NT2/D1 (cell line): Measurements from ENCODE around the gene TALDO1.

Experiments
- DNase-seq: peaks from one replicate; pipeline ENCODE4 v3.0.0-alpha.2; 2011; ENCODE audit warnings: low read depth, low spot score
- H3K27me3 ChIP-seq: 2 replicates; pipeline ENCODE4 v1.6.0; 2011; ENCODE audit warnings: mild to moderate bottlenecking; ENCODE audit not compliant: insufficient read length, insufficient read depth
- H3K36me3 ChIP-seq: 2 replicates; pipeline ENCODE4 v1.6.1; 2011; ENCODE audit warnings: mild to moderate bottlenecking, low read length, mixed read lengths; ENCODE audit not compliant: insufficient read depth, insufficient read length
- H3K4me1 ChIP-seq: 2 replicates; pipeline ENCODE4 v1.5.1; 2011; ENCODE audit not compliant: insufficient read depth, insufficient read length
- H3K4me3 ChIP-seq: 2 replicates; pipeline ENCODE4 v1.5.1; 2011; ENCODE audit warnings: low read depth; ENCODE audit not compliant: insufficient read length
- H3K9ac ChIP-seq: 2 replicates; pipeline ENCODE4 v1.6.0; 2011; ENCODE audit warnings: low read depth; ENCODE audit not compliant: insufficient read length
- H3K9me3 ChIP-seq: 2 replicates; pipeline ENCODE4 v1.5.1; 2011; ENCODE audit warnings: mild to moderate bottlenecking, low read length; ENCODE audit not compliant: insufficient read depth
- SUZ12 ChIP-seq: IDR thresholded peaks from 2 replicates; pipeline ENCODE4 v1.6.1; 2011; ENCODE audit not compliant: insufficient read length, insufficient read depth; ENCODE audit errors: extremely low read depth
- YY1 ChIP-seq: IDR thresholded peaks from 2 replicates; pipeline ENCODE4 v1.6.1; 2011; ENCODE audit not compliant: insufficient read length, insufficient read depth
- ZNF274 ChIP-seq: IDR thresholded peaks from 2 replicates; pipeline ENCODE4 v1.6.1; 2011; ENCODE audit warnings: mild to moderate bottlenecking, low read depth, low read length

The TALDO1 gene

DNA sequence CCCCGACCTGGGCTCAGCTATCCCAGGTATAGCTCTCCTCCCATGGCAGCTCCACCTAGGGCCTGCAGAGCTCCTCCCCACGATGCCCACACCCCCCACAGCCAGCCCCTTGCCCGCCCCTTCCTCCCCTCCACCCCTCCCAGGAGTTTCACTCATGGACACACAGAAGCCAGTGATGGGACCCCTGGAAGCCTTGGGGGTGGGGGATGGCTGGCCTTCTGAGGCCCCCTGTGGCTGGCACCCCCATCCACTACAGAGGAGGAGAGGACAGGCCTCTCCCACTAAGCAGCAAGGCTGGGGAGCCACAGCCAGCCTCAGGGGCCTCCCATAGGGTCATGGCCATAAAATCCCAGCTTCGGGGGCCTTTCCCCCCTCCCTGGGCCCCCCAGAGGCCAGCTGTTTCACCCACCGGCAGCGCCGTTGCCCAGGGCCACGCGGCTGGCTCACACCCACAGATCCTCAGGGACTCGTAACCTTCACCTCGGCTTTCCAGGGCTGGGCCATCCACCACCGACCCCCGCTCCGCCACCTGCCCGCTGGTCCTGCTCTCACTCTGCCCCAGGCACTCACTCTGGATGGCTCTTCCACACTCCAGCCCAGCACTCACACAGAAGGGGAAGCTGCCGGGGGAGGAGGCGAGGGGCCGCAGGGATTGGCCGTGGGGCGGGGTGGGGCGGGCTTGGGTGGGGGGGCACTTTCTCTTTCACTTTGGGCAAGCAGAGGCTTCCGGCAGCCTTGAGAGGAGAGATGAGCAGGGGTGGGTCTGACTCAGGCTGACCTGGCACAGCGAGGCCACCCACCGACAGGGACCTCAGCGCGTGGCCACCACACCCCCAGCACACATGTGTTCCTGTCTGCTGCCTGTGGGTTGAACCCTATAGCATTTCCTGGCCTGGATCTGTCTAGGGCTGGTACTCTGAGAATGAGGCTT, 48.6 kb downstream of the TALDO1 start:
- Histone ChIP-seq H3K4me1 (peaks cover 46% of the 10 kb centered on the region), H3K9me3 (no peaks in the 10 kb centered on the region), H3K27me3 (no peaks in the 10 kb centered on the region), H3K4me3 (peak overlapping the region; percentile 94), H3K9ac (peak overlapping the region; percentile 88), H3K36me3 (peaks cover 60% of the 10 kb centered on the region)
- no peak for TF ChIP-seq SUZ12
- no peak for TF ChIP-seq YY1
- no peak for TF ChIP-seq ZNF274
- no peak for DNase-seq

DNA sequence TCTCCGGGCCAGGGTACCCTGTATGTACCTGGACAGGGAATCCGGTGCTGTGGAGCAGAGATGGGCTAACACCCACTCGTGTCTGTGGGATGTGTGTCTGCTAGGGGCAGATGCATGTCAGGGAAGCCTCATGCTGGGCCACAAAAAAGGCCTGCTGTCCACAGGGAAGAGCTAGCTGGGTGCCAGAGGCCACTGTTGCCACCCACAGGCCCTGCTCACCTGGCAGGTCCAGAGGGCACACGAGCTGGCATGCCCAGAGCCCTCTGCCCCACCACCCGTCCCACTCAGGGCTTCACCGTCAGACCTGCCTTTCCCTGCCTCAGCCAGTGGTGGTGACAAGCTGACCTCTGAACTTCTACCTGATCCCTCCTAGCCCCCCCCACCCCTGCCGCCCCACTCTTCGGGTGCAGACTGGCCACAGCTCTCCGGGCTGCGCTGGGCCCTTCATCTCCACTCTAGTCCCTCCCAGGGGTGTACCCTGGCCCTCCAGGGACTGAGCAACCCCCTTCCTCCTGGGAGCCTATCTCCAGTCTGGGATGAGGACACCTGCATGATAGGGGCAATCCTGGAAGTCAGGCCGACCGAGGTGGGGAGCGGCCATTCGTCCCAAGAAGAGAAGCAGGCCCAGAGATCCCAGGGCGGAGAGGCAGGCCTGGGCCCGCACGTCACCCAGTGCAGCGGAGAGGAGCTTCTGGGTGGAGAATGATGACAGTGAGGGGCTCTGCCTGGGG, 49.5 kb downstream of the TALDO1 start:
- DNase-seq, result no peak
- H3K27me3 ChIP-seq, result no peaks in the 10 kb centered on the region
- H3K4me3 ChIP-seq, result peak overlapping the region; percentile 94
- peak overlapping the region; percentile 88 for H3K9ac ChIP-seq
- TF ChIP-seq ZNF274, result no peak
- no peak for TF ChIP-seq SUZ12
- no peak for TF ChIP-seq YY1
- no peaks in the 10 kb centered on the region for H3K9me3 ChIP-seq
- peaks cover 38% of the 10 kb centered on the region for H3K4me1 ChIP-seq
- peaks cover 60% of the 10 kb centered on the region for H3K36me3 ChIP-seq

DNA sequence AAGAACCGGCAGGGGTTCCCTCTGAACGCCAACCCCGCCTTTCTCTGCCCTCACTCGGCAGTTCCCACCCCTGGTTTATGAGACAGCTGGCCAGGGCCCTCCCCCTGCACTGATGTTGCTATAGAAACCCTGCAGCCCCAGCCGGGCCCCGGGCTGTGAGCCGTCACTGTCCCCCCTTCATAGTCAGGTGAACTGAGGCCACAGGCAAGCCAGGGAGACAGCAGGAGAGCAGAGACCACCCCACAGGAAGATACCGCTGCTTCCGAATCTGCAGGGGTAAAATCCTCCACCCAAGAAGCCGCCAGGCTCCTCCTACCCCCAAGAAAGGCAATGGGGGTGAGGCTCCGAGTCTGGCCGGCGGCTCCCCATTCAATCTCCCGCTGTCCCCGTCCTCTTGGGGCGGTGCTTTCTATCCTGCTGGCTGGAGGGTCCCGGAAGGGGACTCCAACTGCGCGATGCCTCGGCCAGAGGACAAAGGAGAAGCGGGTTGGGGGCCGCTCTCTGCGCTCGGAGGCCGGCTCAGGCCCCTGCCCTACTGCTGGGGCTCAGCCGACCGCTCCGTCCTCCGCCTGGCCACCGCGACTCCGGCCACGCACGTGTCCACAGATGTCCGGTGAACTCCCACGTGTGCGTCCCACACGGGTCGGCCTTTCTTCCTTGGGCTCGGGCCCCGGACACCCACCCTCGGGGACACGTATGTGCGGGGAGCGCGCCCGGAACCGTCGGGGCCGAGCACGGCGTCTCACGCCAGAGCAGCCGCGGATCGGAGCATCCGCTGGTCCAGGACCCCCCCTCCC, 50.2 kb downstream of the TALDO1 start:
- Histone ChIP-seq H3K4me1 (peaks cover 38% of the 10 kb centered on the region), H3K36me3 (peaks cover 60% of the 10 kb centered on the region), H3K9ac (peak overlapping the region; percentile 88), H3K27me3 (no peaks in the 10 kb centered on the region), H3K9me3 (no peaks in the 10 kb centered on the region), H3K4me3 (peak overlapping the region; percentile 94)
- TF ChIP-seq SUZ12 (no peak), ZNF274 (no peak), YY1 (no peak)
- DNase-seq, result no peak

DNA sequence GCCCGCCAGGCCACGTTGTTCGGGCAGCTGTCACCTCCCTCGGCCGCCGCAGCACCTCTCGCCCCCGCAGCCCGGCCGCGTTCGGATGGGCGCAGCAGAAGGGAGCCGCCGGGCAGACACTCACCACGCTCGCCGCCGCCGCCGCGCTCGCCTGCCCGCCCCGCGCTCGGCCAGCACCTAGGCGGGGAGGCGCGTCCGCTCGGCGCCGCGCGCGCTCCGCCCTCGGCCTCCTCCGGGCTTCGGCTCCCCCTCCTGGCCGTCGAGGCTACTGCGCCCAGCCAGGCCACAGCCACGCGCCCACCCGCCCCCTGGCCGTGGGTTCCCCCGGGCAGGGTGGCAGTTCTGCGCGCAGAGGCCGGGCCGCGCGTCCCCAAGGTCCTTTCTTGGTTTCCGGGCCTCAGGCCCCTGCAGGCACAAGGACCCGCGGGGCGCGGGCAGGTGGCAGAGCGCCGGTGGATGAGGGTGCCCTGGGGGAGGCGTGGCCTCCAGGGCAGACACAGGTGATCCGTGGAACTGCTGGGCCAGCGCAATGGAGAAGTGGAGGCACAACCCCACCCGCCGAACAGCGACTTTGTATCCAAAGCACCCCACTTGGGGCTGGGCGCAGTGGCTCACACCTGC, 50.9 kb downstream of the TALDO1 start, which contains the start of gene SLC25A22:
SLC25A22 (minus strand) TSS at position 189 of the 621 bp plus-strand sequence. CDS start 3,275 bp downstream, outside the sequence.
- TF ChIP-seq ZNF274, result no peak
- TF ChIP-seq YY1, result no peak
- no peak for TF ChIP-seq SUZ12
- Histone ChIP-seq H3K27me3 (no peaks in the 10 kb centered on the region), H3K36me3 (peaks cover 61% of the 10 kb centered on the region), H3K4me3 (peak within 1 kb of the TSS; percentile 94), H3K9ac (peak within 1 kb of the TSS; percentile 88), H3K4me1 (peaks cover 40% of the 10 kb centered on the region), H3K9me3 (no peaks in the 10 kb centered on the region)
- DNase-seq, result no peak

DNA sequence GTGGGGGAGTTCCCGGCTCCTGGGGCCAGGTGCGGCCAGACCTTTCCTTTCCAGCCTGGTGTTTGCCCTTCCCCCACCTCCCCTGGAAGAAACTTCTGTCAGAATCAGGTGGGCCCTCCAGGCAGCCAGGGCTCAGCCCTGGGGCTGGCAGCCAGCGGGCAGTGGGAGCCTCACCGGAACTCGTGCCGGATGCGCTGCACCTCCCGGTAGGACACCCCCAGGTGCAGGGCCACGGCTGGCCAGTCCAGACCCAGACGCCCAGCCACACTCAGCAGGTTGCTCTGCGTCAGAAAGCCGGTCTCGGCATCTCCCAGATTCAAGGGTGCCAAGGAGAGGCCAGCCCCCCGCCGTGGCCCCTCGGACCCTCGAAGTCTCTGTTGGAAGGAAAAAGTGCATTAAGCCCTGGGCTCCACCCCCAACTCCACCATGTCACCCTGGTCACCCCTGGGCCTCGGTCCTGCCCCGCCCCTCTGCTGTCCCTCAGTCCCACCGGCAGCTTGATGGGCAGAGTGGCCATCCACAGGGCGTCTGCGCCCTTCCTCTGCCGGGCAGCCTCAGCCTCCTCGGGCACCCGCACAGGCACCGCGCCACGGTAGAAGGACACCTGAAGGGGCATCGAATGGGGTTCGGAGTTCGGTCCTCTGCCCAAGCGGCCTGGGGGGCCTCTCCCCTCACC, 52.5 kb downstream of the TALDO1 start:
- Histone ChIP-seq H3K9me3 (no peaks in the 10 kb centered on the region), H3K4me1 (peaks cover 42% of the 10 kb centered on the region), H3K4me3 (no peak overlapping the region), H3K36me3 (peaks cover 53% of the 10 kb centered on the region), H3K27me3 (no peaks in the 10 kb centered on the region), H3K9ac (peak overlapping the region; percentile 50)
- DNase-seq, result no peak
- TF ChIP-seq YY1, result no peak
- TF ChIP-seq ZNF274, result no peak
- TF ChIP-seq SUZ12, result no peak

DNA sequence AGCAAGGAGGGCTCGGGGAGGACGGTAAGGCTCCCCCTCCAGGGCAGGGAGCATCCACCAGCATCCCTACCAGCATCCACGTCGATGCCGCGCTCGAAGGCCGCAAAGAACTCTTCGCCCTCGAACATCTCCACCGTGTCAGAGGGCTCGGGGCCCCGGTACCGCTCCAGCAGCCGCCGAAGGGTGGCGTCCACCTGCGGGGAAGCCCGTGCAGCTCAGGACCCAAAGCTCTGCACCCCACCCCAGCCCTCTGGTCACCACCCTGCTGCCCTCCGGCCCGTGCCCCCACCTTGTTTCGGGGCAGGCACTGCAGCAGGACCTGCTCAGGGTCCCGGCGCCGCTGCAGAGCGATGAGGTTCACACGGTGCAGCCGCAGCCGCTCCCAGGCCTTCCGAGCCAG, 53.2 kb downstream of the TALDO1 start:
- TF ChIP-seq SUZ12 (no peak), YY1 (no peak), ZNF274 (no peak)
- no peak overlapping the region for H3K4me3 ChIP-seq
- H3K36me3 ChIP-seq, result peaks cover 52% of the 10 kb centered on the region
- H3K27me3 ChIP-seq, result no peaks in the 10 kb centered on the region
- DNase-seq, result no peak
- peak overlapping the region; percentile 21 for H3K9ac ChIP-seq
- no peaks in the 10 kb centered on the region for H3K9me3 ChIP-seq
- peaks cover 37% of the 10 kb centered on the region for H3K4me1 ChIP-seq
